Fibroblast of skin of left quadriceps (primary cell): Measurements from ENCODE around the gene TMEM98.
"Not testable (repeated sequence)": the region's sequence is repeated elsewhere in the genome, so short reads cannot be mapped to it uniquely, and the experiment has no call there.

ENCODE experiments used
- DNase-seq, 2 experiments: peaks; one replicate each; pipeline ENCODE4 v3.0.0-alpha.2; 2013; ENCODE audit warnings: low read depth in 2 of 2

TMEM98 gene

GRCh38 chr17:32927724-32928585, at the start of gene TMEM98:
Gene TMEM98, plus strand, starts transcription at chr17:32928153. Its CDS starts 3,376 bp downstream, at chr17:32931529.
- no peak for DNase-seq

- no peak for DNase-seq
These were observed 49.7 kb upstream of the TMEM98 start for GRCh38 chr17:32878211-32878610.

GRCh38 chr17:32879134-32879533, 48.8 kb upstream of the TMEM98 start:
- DNase-seq = no peak

- DNase-seq = no peak
These were observed 47.1 kb upstream of the TMEM98 start for GRCh38 chr17:32880671-32881453.

- DNase-seq = no peak
These were observed 45.9 kb upstream of the TMEM98 start for GRCh38 chr17:32882029-32882428.

- DNase-seq = no peak
These were observed 45.2 kb upstream of the TMEM98 start for GRCh38 chr17:32882734-32883133.

- DNase-seq = not testable (repeated sequence)
These were observed 41.0 kb upstream of the TMEM98 start for GRCh38 chr17:32886951-32887350.

- not testable (repeated sequence) for DNase-seq
These were observed 40.5 kb upstream of the TMEM98 start for GRCh38 chr17:32887410-32887809.

GRCh38 chr17:32894245-32894644, 33.7 kb upstream of the TMEM98 start:
- DNase-seq = no peak

GRCh38 chr17:32896647-32897258, 31.2 kb upstream of the TMEM98 start:
- DNase-seq = no peak

GRCh38 chr17:32899236-32900013, 28.5 kb upstream of the TMEM98 start:
- no peak for DNase-seq

- no peak for DNase-seq
These were observed 26.2 kb upstream of the TMEM98 start for GRCh38 chr17:32901743-32902142.

GRCh38 chr17:32903774-32904673, 23.9 kb upstream of the TMEM98 start:
- DNase-seq = no peak

- no peak for DNase-seq
These were observed 23.1 kb upstream of the TMEM98 start for GRCh38 chr17:32904891-32905290.

GRCh38 chr17:32907583-32907982, 20.4 kb upstream of the TMEM98 start:
- DNase-seq = no peak

- peak; percentile 61 to 62 for DNase-seq
These were observed 18.1 kb upstream of the TMEM98 start for GRCh38 chr17:32909787-32910369.

GRCh38 chr17:32910769-32911168, 17.2 kb upstream of the TMEM98 start:
- no peak for DNase-seq

- DNase-seq = no peak
These were observed 15.6 kb upstream of the TMEM98 start for GRCh38 chr17:32912218-32912897.

GRCh38 chr17:32913593-32913992, 14.4 kb upstream of the TMEM98 start:
- DNase-seq = no peak

- DNase-seq = no peak
These were observed 13.8 kb upstream of the TMEM98 start for GRCh38 chr17:32914181-32914580.
